Fibroblast of pulmonary artery (primary cell): ENCODE measurements around the gene TPM3.

Experiments
- DNase-seq: peaks from one replicate; pipeline ENCODE4 v3.0.0-alpha.2; 2010; ENCODE audit warnings: low read depth
- H3K4me3 ChIP-seq: replicated peaks from 2 replicates; pipeline ENCODE4 v1.5.1; 2011; ENCODE audit warnings: low read depth, mild to moderate bottlenecking, control low read depth, low read length, moderate library complexity
- TF ChIP-seq, protein P1 (sequence below): IDR thresholded peaks from 2 replicates; pipeline ENCODE4 v1.5.1; 2011; ENCODE audit warnings: mild to moderate bottlenecking, control low read depth, low read length, inconsistent platforms; ENCODE audit errors: missing control alignments

Gene TPM3

DNA sequence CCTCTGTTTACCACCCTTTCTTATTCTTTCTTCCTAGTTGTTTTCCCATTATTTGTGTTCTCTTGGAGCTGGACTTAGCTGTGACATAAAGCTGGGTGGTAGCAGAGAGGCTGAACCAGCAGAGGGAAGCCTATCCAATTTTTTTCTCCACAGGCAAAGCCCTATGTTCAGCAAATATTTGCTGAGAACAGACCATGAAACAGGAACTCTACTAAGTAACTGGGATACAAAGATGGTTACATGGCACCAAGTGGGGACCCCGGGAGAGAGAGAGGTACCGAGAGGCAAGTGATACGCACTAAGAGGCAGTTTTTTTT lies 7.6 kb upstream of the TPM3 start:
- no peak for DNase-seq
- no peak overlapping the region for H3K4me3 ChIP-seq
- TF ChIP-seq, protein P1, sequence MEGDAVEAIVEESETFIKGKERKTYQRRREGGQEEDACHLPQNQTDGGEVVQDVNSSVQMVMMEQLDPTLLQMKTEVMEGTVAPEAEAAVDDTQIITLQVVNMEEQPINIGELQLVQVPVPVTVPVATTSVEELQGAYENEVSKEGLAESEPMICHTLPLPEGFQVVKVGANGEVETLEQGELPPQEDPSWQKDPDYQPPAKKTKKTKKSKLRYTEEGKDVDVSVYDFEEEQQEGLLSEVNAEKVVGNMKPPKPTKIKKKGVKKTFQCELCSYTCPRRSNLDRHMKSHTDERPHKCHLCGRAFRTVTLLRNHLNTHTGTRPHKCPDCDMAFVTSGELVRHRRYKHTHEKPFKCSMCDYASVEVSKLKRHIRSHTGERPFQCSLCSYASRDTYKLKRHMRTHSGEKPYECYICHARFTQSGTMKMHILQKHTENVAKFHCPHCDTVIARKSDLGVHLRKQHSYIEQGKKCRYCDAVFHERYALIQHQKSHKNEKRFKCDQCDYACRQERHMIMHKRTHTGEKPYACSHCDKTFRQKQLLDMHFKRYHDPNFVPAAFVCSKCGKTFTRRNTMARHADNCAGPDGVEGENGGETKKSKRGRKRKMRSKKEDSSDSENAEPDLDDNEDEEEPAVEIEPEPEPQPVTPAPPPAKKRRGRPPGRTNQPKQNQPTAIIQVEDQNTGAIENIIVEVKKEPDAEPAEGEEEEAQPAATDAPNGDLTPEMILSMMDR: peak; percentile 25

DNA sequence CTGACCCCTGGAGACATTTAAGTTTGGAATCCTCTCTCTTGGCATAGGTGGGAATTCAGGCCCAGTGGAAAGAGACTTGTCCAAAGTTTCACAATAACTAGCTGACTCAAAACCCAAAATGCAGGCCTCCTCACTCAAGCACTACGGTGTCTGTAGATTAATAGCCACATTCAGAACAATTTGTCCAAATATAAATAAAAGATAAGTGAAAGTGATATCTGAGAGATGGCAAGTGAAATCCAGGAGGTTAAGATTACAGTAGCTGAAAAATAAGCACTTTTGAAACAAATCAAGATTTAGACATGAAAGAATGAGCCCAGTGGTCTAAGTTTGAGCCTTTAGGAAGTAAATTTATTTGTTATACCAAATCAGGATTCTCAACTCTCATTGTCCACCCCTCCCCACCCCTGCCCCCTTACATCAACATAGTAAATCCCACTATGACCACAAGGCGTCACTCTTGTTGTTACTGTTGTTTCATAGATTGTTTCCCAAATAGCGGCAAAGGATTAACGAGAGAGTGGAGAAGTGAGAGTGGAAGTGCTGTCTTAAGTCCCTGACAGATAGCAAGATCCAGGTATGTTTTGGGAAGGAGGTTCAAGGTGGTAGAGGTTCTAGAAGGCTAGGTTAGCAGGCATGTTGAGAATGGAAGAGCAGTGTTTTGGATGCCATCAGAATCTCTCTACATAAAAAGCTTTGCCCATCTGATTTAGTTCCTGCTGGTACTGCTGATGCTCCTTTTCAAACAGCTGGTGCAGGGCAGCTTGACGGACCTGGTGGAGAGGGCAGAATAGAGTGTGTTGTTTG lies 7.1 kb upstream of the TPM3 start:
- peak; percentile 81 for DNase-seq
- TF ChIP-seq, protein P1: peak; percentile 56
- no peak overlapping the region for H3K4me3 ChIP-seq

DNA sequence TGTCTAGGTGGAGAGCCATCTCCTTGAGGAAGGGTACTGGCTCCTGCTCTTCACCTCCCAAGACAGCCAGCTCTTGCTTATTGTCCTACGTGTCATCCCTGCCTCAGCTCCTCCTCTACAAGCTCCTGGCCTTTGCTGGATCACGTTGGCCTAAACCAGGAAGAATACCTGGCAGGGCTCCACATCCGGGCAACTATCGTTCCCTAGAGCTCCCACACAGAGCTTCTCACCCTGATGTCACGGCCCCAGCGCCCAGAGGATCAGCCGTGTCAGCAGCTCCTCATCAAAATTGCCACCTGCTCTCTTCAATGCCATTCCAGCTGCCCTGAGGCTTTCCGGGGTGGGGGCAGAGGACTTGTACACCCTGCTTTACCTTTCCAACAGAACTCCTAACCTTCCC lies 1.9 kb upstream of the TPM3 start:
- TF ChIP-seq, protein P1: no peak
- DNase-seq: peak; percentile 49
- H3K4me3 ChIP-seq: no peak overlapping the region

DNA sequence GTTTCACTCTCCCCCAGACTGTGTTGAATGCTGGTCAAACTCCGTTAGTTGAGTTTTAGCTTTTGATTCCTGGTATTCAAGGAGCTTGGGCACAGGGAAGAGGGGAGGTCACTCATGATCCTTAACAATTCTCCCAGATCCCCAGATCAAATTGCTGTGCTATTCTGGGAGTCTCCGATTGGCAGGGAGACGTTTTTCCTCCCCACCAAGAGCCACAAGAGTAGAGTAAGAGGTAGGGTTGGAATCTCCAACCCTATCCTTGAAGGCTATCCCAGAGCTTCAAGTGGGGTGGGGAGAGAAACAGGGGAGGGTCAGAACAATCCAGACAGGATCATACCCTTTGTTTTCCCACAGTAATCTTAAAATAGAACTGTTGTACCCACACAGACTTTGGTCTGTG lies 576 bp upstream of the TPM3 start:
- TF ChIP-seq, protein P1: no peak
- DNase-seq: no peak
- no peak overlapping the region for H3K4me3 ChIP-seq

DNA sequence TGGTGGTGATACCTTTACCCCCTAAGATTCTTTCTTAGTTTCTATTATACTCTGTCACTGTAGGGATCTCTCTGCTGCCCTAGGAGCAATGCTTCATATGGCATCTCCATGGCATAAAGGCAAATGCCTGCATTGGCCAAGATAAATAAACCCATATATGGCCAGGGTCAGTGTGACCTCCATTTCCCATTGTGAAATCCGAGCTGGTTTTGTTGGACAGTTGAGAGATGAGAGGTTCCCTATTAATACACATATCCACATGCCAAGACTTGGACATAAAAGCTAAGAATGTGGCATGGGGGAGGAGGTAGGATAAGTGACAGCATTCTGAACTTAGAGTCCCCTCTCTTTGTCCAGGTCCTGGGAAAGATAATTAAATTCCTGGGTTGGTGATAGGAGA lies 1.4 kb downstream of the TPM3 start:
- TF ChIP-seq, protein P1: no peak
- H3K4me3 ChIP-seq: no peak overlapping the region
- DNase-seq: peak; percentile 89

DNA sequence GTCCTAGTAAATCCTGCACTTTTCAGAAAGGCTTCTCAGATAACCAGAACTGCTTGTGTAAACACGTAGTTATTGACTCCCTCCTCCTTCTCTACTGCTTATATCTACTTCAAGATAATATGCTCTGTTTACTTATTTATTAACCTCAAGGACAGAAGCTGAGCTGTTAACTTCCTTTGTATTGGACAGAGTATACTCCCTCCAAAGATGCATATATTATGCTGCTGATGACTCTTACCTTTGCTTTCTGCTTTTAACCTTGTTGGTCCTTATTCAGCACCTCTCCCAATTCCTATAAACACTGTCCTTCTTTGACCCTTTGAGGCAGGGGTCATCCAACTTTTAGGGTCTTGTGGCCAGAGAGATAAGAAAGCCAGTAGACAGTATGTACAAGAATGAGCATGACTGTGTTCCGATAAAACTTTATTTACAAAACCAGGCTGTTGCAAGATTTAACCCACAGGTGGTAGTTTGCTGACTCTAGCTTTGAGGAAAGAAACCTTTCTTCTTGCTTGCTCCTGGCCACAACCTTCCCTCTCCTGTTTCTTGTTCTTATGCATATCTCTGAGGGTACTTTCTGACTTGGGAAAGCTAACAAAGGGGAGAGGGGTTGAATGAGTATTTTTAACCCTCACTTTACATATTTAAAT lies 4.9 kb downstream of the TPM3 start:
- DNase-seq: no peak
- H3K4me3 ChIP-seq: no peak overlapping the region
- TF ChIP-seq, protein P1: no peak
